NT2/D1 (cell line): ENCODE results near the gene LEF1.

Experiments used
- DNase-seq: peaks from one replicate; pipeline ENCODE4 v3.0.0-alpha.2; 2011; ENCODE audit warnings: low read depth, low spot score
- H3K27me3 ChIP-seq: 2 replicates; pipeline ENCODE4 v1.6.0; 2011; ENCODE audit warnings: mild to moderate bottlenecking; ENCODE audit not compliant: insufficient read length, insufficient read depth
- H3K36me3 ChIP-seq: 2 replicates; pipeline ENCODE4 v1.6.1; 2011; ENCODE audit warnings: mild to moderate bottlenecking, low read length, mixed read lengths; ENCODE audit not compliant: insufficient read depth, insufficient read length
- H3K4me1 ChIP-seq: 2 replicates; pipeline ENCODE4 v1.5.1; 2011; ENCODE audit not compliant: insufficient read depth, insufficient read length
- H3K4me3 ChIP-seq: 2 replicates; pipeline ENCODE4 v1.5.1; 2011; ENCODE audit warnings: low read depth; ENCODE audit not compliant: insufficient read length
- H3K9ac ChIP-seq: 2 replicates; pipeline ENCODE4 v1.6.0; 2011; ENCODE audit warnings: low read depth; ENCODE audit not compliant: insufficient read length
- H3K9me3 ChIP-seq: 2 replicates; pipeline ENCODE4 v1.5.1; 2011; ENCODE audit warnings: mild to moderate bottlenecking, low read length; ENCODE audit not compliant: insufficient read depth
- SUZ12 ChIP-seq: IDR thresholded peaks from 2 replicates; pipeline ENCODE4 v1.6.1; 2011; ENCODE audit not compliant: insufficient read length, insufficient read depth; ENCODE audit errors: extremely low read depth
- YY1 ChIP-seq: IDR thresholded peaks from 2 replicates; pipeline ENCODE4 v1.6.1; 2011; ENCODE audit not compliant: insufficient read length, insufficient read depth
- ZNF274 ChIP-seq: IDR thresholded peaks from 2 replicates; pipeline ENCODE4 v1.6.1; 2011; ENCODE audit warnings: mild to moderate bottlenecking, low read depth, low read length

The LEF1 gene

GRCh38 chr4:108160741-108161352 is 7.9 kb downstream of the LEF1 start:
- Histone ChIP-seq H3K27me3 (peaks cover 17% of the 10 kb centered on the region), H3K4me1 (peaks cover 1% of the 10 kb centered on the region), H3K9me3 (no peaks in the 10 kb centered on the region), H3K36me3 (peaks cover 26% of the 10 kb centered on the region), H3K9ac (no peak overlapping the region), H3K4me3 (no peak overlapping the region)
- TF ChIP-seq ZNF274, result no peak
- no peak for TF ChIP-seq SUZ12
- TF ChIP-seq YY1, result no peak
- DNase-seq, result no peak

GRCh38 chr4:108159845-108160244 is 8.9 kb downstream of the LEF1 start:
- Histone ChIP-seq H3K9me3 (no peaks in the 10 kb centered on the region), H3K9ac (no peak overlapping the region), H3K27me3 (peaks cover 7% of the 10 kb centered on the region), H3K36me3 (peaks cover 21% of the 10 kb centered on the region), H3K4me1 (no peaks in the 10 kb centered on the region), H3K4me3 (no peak overlapping the region)
- TF ChIP-seq YY1 (no peak), ZNF274 (no peak), SUZ12 (no peak)
- DNase-seq, result no peak

DNA sequence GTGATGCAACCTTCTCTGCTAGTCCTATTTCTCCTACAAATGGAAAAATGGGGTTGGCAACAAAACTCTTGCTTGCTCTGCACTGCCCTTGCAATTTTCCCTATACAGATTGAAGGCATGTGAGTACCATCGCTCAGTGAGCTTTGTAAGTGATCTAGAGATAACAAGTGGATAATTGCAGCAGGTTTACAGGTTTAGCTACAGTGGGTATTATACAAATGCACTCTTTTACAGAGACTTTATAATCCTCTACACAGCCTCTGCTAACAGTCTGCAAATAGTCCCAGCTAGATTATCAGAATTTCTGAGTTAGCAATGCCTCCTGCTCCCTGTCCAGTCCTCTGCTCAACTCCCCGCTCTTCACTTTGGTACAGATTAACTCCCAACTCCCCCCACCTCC is 11.1 kb downstream of the LEF1 start:
- no peak for DNase-seq
- no peak for TF ChIP-seq YY1
- no peak for TF ChIP-seq SUZ12
- TF ChIP-seq ZNF274, result no peak
- Histone ChIP-seq H3K4me1 (no peaks in the 10 kb centered on the region), H3K9ac (no peak overlapping the region), H3K4me3 (no peak overlapping the region), H3K27me3 (no peaks in the 10 kb centered on the region), H3K9me3 (no peaks in the 10 kb centered on the region), H3K36me3 (peaks cover 2% of the 10 kb centered on the region)

- TF ChIP-seq YY1 (no peak), SUZ12 (no peak), ZNF274 (no peak)
- Histone ChIP-seq H3K27me3 (no peaks in the 10 kb centered on the region), H3K4me3 (no peak overlapping the region), H3K9ac (no peak overlapping the region), H3K36me3 (no peaks in the 10 kb centered on the region), H3K9me3 (no peaks in the 10 kb centered on the region), H3K4me1 (no peaks in the 10 kb centered on the region)
- DNase-seq, result no peak
These were observed 12.3 kb downstream of the LEF1 start for GRCh38 chr4:108156391-108156790.

DNA sequence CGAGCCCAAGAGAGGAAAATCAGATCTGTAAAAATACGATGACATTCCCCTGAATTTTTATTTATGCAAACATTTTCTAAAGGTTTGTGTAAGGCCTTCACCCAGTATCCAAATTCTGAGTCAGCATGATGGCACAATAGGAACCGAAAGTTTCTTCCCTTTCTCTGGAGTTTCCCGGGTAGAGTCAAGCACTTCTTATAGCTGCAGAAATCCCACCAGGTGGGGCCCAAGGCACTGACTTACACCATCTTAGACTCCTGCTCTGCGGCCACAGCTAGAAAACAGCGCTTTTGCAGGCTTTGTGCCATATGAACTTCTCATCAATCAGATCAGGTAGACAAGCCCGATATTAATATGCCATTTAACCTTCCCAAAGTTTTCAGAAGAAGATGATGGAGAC is 13.4 kb downstream of the LEF1 start:
- Histone ChIP-seq H3K9ac (no peak overlapping the region), H3K9me3 (no peaks in the 10 kb centered on the region), H3K4me1 (no peaks in the 10 kb centered on the region), H3K36me3 (no peaks in the 10 kb centered on the region), H3K4me3 (no peak overlapping the region), H3K27me3 (no peaks in the 10 kb centered on the region)
- no peak for DNase-seq
- no peak for TF ChIP-seq ZNF274
- TF ChIP-seq YY1, result no peak
- no peak for TF ChIP-seq SUZ12

DNA sequence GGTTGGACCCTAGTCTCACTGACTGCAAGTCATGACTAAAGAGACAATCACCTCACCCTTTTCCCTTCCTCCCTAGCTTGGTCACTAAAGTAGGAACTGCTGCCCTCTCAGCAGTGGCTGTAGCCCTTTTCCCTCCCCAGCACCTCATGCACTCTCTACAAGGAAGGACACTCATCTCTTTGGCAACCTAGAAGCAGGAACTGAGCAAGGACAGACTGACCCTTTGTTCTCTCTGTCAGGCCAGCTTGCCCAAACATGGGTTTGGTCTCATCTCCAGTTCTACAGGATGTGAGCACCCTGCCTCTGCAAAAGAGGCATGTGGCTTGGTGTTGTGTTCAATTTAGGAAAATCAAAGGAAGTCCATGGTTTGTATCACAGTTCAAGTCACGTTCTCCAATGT is 15.8 kb downstream of the LEF1 start:
- DNase-seq, result no peak
- H3K36me3 ChIP-seq, result no peaks in the 10 kb centered on the region
- no peaks in the 10 kb centered on the region for H3K27me3 ChIP-seq
- no peak overlapping the region for H3K4me3 ChIP-seq
- no peaks in the 10 kb centered on the region for H3K4me1 ChIP-seq
- TF ChIP-seq SUZ12, result no peak
- no peak for TF ChIP-seq YY1
- no peak for TF ChIP-seq ZNF274
- no peak overlapping the region for H3K9ac ChIP-seq
- H3K9me3 ChIP-seq, result no peaks in the 10 kb centered on the region

- Histone ChIP-seq H3K9me3 (no peaks in the 10 kb centered on the region), H3K36me3 (no peaks in the 10 kb centered on the region), H3K4me3 (no peak overlapping the region), H3K4me1 (no peaks in the 10 kb centered on the region), H3K27me3 (no peaks in the 10 kb centered on the region), H3K9ac (no peak overlapping the region)
- no peak for DNase-seq
- TF ChIP-seq YY1, result no peak
- TF ChIP-seq ZNF274, result no peak
- TF ChIP-seq SUZ12, result no peak
These were observed 18.9 kb downstream of the LEF1 start for GRCh38 chr4:108149588-108150380.
